ENCODE measurements around the gene MFAP3L.

The MFAP3L gene

DNA sequence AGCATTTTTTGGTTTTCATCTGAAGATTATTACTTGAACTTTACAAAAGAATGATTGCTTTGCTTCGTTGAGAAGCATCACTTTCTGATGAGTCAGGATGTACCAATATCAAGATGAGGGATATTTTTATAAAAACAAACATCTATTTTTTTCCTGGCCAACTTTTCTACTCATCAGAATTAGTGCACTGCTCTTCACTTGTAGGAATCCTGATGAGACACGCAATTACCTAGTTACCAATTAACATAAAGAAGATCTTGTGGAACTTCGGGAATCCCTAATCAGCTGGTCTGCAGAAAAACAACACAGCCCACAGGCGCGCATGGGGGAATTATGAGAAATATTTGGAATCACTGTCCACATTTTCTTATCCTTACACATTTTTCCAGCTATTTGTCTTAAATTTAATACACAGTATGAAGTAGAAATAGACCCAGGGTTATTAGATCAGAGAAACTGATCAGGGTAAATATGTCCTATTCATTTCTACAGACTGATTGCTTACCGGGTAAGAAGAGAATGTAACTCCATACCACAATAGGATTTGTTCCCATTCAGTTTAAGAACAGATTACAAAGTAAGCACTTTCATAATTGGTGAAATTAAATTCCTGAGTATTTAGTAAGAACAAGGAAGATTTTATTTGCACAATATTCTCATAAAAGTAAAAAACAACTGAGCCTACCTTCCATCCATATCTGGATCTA is 50.9 kb downstream of the MFAP3L start:
- TF ChIP-seq, protein P1, sequence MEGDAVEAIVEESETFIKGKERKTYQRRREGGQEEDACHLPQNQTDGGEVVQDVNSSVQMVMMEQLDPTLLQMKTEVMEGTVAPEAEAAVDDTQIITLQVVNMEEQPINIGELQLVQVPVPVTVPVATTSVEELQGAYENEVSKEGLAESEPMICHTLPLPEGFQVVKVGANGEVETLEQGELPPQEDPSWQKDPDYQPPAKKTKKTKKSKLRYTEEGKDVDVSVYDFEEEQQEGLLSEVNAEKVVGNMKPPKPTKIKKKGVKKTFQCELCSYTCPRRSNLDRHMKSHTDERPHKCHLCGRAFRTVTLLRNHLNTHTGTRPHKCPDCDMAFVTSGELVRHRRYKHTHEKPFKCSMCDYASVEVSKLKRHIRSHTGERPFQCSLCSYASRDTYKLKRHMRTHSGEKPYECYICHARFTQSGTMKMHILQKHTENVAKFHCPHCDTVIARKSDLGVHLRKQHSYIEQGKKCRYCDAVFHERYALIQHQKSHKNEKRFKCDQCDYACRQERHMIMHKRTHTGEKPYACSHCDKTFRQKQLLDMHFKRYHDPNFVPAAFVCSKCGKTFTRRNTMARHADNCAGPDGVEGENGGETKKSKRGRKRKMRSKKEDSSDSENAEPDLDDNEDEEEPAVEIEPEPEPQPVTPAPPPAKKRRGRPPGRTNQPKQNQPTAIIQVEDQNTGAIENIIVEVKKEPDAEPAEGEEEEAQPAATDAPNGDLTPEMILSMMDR (conservative IDR thresholded peaks at IDR 0.05) = no peak
- H3K27ac ChIP-seq = no peak overlapping the region

GRCh38 chr4:169971456-169972015 is 54.7 kb downstream of the MFAP3L start:
- TF ChIP-seq, protein P1 (conservative IDR thresholded peaks at IDR 0.05) = no peak
- no peak overlapping the region for H3K27ac ChIP-seq

DNA sequence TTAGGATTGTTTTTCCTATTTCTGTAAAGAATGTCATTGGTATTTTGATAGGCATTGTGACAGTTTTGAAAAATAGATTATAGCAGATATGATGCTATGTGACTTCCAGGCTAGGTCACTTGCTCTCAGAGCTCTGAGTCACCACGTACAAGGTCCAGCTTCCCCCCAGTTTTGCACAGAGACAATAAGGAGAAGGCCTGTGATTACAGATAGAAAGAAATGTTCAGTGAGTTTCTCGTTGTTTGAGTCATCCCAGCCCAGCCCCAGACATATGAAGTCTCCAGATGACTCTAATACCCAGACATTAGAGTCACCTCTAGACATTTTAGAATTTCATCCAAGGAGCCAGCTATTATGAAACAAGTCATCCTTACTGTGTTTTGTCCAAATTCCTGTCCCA is 57.2 kb downstream of the MFAP3L start:
- TF ChIP-seq, protein P1 (conservative IDR thresholded peaks at IDR 0.05) = no peak
- no peak overlapping the region for H3K27ac ChIP-seq

DNA sequence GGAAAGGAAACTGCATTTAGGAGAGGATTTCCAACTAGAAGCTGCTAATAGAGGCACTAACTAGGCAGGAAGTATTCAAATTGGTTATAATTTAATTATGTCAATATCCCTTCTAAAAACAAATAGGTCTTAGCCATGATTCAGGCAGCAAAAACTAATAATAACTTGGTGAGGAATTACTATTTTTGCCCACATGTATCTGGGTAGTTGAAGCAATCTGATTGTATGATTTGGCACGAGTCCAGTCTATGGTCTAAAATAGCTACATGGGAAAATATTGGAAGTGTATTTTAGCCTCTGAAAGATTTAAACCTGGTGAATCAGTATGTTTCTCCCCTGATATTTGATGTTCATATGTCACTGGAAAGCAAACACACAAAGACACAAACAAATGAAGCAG is 62.2 kb downstream of the MFAP3L start:
- TF ChIP-seq, protein P1 (conservative IDR thresholded peaks at IDR 0.05) = no peak
- peak overlapping the region; percentile 12; the same call in 1 of the 2 replicates for H3K27ac ChIP-seq

- H3K27ac ChIP-seq = no peak overlapping the region
- TF ChIP-seq, protein P1 (conservative IDR thresholded peaks at IDR 0.05) = no peak
These were observed 66.9 kb downstream of the MFAP3L start for GRCh38 chr4:169959254-169959653.

GRCh38 chr4:169958629-169959028 is 67.6 kb downstream of the MFAP3L start:
- TF ChIP-seq, protein P1 (conservative IDR thresholded peaks at IDR 0.05) = no peak

DNA sequence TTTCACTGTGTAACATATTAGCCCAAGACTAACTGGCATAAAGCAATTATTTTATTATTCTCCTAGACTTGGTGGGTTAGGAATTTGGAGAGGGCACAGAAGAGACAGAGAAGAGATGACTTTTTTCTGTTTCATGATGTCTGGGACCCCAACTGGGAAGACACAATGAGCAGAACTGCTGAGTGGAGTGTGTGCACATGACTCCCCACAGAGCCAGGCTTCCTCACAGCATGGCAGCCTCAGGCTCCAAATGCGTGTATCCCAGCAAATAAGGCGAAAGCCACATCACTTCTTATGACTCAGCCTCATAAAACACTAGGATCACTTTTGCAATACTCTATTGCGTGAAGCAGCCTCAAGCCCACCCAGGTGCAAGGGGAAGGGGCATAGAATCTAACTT is 68.4 kb downstream of the MFAP3L start:
- TF ChIP-seq, protein P1 (conservative IDR thresholded peaks at IDR 0.05) = no peak
- H3K27ac ChIP-seq = no peak overlapping the region

More at GRCh38 chr4:169958629-169959028, 67.6 kb downstream of the MFAP3L start:
- no peak overlapping the region for H3K27ac ChIP-seq
